NCI-H1694 (cell line): ENCODE results near the gene LMBR1.
"Not testable (repeated sequence)": the region's sequence is repeated elsewhere in the genome, so short reads cannot be mapped to it uniquely, and the experiment has no call there.

Experiments
- DNase-seq: peaks from one replicate; lab custom pipeline; 2025; lab: John Stamatoyannopoulos, UW

Gene LMBR1

GRCh38 chr7:156655251-156655650 is 237.7 kb downstream of the LMBR1 start:
- no peak for DNase-seq

- no peak for DNase-seq
Measured at GRCh38 chr7:156654511-156655234, 238.3 kb downstream of the LMBR1 start.

GRCh38 chr7:156652886-156653568 is 240.0 kb downstream of the LMBR1 start:
- no peak for DNase-seq

GRCh38 chr7:156651474-156651873 is 241.5 kb downstream of the LMBR1 start:
- DNase-seq: no peak

GRCh38 chr7:156650042-156650441 is 242.9 kb downstream of the LMBR1 start:
- no peak for DNase-seq

GRCh38 chr7:156647330-156647729 is 245.7 kb downstream of the LMBR1 start:
- not testable (repeated sequence) for DNase-seq

GRCh38 chr7:156642306-156643045 is 250.5 kb downstream of the LMBR1 start:
- DNase-seq: no peak

- no peak for DNase-seq
Measured at GRCh38 chr7:156640949-156641485, 252.0 kb downstream of the LMBR1 start.

- DNase-seq: no peak
Measured at GRCh38 chr7:156640257-156640948, 252.6 kb downstream of the LMBR1 start, which contains the start of gene RNF32. TSS of gene RNF32 (plus strand) at chr7:156640774. CDS start at chr7:156643878, 3,104 bp downstream.

- DNase-seq: no peak
Measured at GRCh38 chr7:156639426-156640256, 253.3 kb downstream of the LMBR1 start.

GRCh38 chr7:156638443-156639077 is 254.4 kb downstream of the LMBR1 start:
- no peak for DNase-seq

GRCh38 chr7:156637093-156637492 is 255.9 kb downstream of the LMBR1 start:
- not testable (repeated sequence) for DNase-seq

GRCh38 chr7:156635529-156636385 is 257.2 kb downstream of the LMBR1 start:
- no peak for DNase-seq

- DNase-seq: no peak
Measured at GRCh38 chr7:156634117-156634516, 258.9 kb downstream of the LMBR1 start.

GRCh38 chr7:156629873-156630272 is 263.1 kb downstream of the LMBR1 start:
- DNase-seq: no peak

- DNase-seq: no peak
Measured at GRCh38 chr7:156628562-156628961, 264.4 kb downstream of the LMBR1 start.
